HL-60/S4 treated with phorbol 12-myristate 13-acetate at 8.2 ng/mL for 4 days and 3 days (cell line): Measurements from ENCODE around the gene CHSY1.

Experiments used
- in situ Hi-C: fragments of 300-500 bp; cut with MboI; formaldehyde crosslinking; loops from 2 replicates; pipeline ENCODE4 v1.15.0; 2022; ENCODE audit warnings: low sequenced_read_pairs

CHSY1 gene

DNA sequence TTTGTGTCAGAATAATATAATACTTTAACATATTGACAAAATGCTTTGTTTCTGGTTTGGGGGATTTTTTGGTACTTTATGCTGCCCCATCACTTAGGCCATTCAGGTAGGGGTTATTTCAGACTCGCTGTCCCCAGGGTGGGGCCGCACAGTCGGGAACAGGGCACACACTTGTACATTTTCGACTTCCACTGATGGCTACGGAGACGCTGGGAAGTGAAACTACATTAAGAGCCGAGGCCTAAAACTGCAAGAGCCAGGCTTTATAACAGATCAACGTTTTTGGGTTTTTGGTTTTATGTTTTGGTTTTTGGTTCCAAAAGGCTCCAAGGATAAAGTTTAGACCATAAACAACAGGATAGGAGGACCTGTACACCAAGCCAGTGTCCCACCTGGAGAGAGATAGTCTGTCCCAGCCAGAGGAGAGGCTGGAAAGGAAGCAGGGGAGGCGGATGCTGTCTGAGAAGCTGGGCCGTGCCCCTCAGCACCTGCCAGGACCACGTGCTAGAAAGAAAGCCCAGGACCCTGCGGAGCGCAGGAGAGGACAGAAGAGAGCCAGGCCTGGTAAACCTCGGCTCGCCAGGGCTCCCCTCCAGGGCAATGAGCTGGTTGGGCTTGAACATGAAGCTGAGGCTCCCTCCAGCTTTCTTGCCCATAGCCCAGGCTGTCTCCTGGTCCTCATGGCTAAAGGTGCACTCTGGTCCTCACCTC, 111.7 kb downstream of the CHSY1 start:
- in situ Hi-C loops = no loop called here

DNA sequence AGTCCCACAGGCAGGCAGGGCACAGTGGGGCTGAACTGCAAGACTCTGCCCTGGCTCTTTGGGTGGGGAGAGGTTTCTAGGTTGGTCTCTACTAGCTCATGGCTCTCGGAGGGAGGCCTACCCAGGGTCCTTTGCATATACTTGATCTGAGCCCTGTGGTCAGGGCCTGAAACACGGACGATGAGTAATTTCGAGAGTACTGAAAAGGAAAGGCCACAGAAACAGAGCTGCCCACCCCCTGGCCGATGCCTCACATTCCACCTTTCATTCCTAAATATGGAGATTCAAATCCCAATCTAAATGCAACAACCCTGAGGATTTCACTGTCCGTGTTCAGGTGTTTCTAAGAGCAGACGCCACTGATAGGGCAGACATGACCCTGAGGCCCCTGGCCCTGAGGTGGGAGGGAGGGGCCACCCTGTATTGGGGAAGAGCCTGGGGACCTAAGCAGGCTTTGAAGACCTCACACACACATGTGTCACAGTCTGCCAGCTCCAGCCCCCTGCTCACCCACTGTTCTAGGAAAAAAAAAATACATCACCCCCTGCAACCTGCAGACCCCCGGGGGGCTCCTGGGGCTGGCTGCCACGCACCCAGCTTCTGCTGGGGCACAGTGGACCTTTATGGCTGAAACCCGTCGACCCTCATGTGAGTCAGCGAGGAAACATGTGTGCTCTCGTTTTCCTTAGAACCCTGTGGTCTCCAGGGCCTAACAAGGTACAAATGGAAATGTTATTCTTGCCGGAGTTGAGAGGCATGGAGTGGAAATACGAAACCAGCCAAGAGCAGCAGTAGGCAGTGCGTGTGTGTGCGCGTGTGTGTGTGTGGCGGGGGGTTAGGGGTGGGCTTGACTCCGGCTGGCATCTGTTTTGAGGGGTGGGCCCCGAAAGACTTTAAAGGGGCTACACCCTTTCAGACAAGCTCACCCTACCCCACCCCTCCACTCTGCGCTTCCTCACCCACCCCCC, 112.7 kb downstream of the CHSY1 start:
- in situ Hi-C loops = no loop called here

- in situ Hi-C loops = no loop called here
Observed at GRCh38 chr15:101138086-101138660, 113.7 kb downstream of the CHSY1 start.

GRCh38 chr15:101137312-101137940, 114.4 kb downstream of the CHSY1 start:
- in situ Hi-C loops = no loop called here

GRCh38 chr15:101136381-101137268, 115.2 kb downstream of the CHSY1 start:
- in situ Hi-C loops = no loop called here

GRCh38 chr15:101135532-101136166, 116.2 kb downstream of the CHSY1 start:
- in situ Hi-C loops = no loop called here

DNA sequence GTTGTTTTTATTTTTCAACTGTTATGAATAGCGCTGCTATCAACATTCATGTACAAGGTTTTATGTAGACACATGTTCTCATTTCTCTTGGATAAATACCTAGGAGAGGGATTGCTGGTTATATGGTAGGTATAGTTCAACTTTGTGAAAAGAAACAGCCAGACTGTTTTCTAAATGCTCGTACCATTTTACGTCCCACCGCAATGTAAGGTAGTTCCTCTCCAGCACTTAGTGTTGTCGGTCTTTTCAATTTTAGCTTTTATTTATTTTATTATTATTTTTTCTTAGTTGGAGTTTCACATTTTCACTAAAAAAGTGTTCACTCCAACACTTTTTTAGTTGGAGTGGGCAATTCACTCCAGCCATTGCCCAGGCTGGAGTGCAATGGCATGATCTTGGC, 117.1 kb downstream of the CHSY1 start:
- in situ Hi-C loops = no loop called here

- in situ Hi-C loops = no loop called here
Observed at GRCh38 chr15:101133751-101134261, 118.0 kb downstream of the CHSY1 start.

DNA sequence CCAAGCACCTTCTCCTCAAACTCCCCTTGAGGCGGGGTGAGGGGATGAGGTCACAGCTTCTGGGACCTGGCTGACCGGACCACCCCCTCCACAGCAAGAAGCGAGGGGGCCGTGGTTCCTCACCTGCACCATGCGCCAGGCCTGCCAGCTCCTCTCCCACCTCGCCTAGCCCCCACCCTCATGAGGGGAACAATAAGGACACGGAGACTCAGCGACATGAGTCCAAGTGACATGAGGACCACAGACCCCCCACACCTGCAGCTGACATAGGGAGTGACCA, 118.7 kb downstream of the CHSY1 start:
- in situ Hi-C loops = no loop called here

DNA sequence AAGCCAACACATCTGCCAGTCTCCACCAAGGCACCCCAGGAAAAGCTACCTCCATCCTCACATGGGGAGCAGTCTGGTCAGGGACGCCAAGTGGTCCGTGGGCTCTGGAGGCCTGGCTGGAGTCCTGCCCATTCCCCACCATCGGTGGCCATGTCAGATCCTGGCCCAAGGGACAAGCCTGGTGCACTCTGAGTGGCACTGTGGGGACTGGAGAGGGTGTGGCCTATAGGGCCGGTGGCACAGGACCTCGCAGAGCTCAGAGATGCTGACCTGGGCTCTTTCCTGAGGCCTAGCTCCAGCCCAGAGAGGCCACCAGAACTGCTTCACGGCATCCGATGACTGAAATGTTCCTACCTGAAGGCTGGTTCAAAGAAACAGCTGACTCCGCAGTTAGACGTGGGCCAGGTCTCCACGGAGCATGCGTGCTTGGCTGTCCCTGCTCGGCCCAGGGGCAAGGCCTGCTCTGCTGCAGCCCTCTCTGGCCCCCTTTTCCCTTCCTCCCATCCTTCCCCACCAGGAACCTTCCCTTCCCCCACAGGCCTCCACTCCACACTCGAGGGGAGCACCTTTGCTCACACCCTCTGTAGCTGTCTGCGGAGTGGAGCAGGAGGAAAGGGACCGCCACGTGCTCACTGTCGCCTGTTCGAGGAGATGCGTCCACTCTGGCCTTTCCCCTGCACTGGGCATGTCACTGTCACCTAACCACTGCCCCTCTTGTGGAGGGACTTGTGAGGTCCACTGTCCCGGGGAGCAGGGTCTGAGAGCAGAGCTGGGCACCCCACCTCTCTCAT, 119.3 kb downstream of the CHSY1 start:
- in situ Hi-C loops = no loop called here

GRCh38 chr15:101131489-101132389, 120.1 kb downstream of the CHSY1 start:
- in situ Hi-C loops = no loop called here

DNA sequence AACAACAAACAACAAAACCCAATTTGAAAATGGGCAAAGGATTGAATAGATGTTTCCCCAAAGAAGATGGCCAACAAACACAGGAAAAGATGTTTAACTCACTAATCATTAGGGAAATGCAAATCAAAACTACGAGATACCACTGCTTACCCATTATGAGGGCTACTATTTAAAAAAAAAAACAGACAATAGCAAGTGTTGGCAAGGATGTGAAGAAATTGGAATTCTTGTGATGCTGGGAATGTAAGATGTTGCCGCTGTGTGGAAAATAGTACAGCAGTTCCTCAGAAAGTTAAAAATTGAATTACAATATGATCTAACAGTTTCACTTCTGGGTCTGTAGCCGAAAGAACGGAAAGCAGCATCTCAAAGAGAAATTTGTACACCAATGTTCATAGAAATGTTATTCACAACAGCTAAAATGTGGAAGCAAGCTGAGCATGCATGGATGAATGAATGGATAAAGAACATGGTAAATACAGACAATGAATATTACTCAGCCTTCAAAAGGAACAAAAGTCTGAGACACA, 121.9 kb downstream of the CHSY1 start:
- in situ Hi-C loops = no loop called here

- in situ Hi-C loops = no loop called here
Observed at GRCh38 chr15:101128221-101129015, 123.4 kb downstream of the CHSY1 start.

- in situ Hi-C loops = no loop called here
Observed at GRCh38 chr15:101127506-101128076, 124.3 kb downstream of the CHSY1 start.

GRCh38 chr15:101126618-101127505, 125.0 kb downstream of the CHSY1 start:
- in situ Hi-C loops = no loop called here
